NCI-H1436 (cell line): ENCODE results near the gene KDM1A.
A peak's percentile ranks its signal among the peaks of the same experiment; 100 is the strongest.

ENCODE experiments used
- DNase-seq: peaks from one replicate; lab custom pipeline; 2025; lab: John Stamatoyannopoulos, UW

The KDM1A gene

GRCh38 chr1:23069675-23070074 is 50.4 kb downstream of the KDM1A start:
- no peak for DNase-seq

- DNase-seq = no peak
Measured at GRCh38 chr1:23074012-23074411, 54.7 kb downstream of the KDM1A start.

- no peak for DNase-seq
Measured at GRCh38 chr1:23079025-23079424, 59.8 kb downstream of the KDM1A start.

GRCh38 chr1:23080885-23081284 is 61.6 kb downstream of the KDM1A start:
- DNase-seq = no peak

GRCh38 chr1:23081376-23081775 is 62.1 kb downstream of the KDM1A start:
- DNase-seq = no peak

- DNase-seq = no peak
Measured at GRCh38 chr1:23083714-23084480, 64.6 kb downstream of the KDM1A start.

DNA sequence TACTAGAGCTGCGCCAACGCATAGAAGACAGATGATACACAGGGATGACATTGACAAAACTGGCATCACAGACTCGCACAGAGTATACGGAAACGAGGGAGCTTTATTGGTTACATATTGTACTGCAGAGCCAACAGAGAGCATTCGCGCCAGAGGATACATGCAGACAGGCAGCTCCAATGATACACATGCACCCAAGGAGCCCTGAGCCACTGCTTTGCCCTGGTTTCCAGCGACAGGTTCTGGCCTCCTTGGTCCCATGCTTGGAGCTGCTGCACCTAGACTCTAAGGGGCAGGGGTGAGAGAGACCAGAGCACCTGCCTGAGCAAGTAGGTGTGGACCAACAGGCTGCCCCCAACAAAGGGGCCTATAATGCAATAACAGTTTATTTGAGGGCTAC is 65.6 kb downstream of the KDM1A start:
- DNase-seq = no peak

DNA sequence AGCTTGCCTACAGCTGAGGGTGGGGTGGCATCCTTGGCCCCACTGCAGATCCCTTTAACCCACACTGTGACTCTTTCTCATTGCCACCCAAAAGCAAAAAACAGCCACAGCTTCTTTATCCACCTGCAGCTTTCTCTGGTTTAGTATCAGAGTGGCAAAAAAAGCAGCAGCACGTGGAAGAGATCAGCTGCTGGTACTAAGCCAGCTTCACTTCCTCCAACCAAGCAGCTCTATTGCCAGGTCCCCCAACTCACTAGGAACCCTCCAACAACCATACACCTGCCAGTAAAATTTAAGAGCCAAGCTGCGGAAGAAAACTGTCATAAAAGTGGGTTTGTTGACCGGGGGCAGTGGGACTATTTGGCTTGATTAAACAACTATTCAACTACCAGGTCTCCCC is 66.4 kb downstream of the KDM1A start:
- no peak for DNase-seq

DNA sequence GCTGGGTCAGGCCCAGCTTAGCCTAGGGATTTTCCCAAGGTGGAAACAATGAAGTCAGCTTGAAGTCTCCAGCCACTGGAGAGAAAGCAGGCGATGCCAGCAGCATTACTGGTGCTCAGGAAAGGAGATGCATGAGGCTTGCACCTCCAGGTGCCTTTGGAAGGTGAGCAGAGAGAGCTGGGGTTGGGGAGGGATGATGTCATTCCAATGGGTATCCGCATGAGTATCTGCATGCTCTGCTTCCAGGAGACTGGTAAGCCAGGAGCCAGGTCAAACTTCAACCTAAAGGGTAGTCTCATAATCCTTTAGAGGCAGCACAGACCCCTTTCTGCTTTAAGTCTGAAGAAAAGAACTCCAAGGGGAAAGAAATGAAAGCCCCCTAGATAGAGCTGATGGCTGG is 68.8 kb downstream of the KDM1A start:
- DNase-seq = no peak

GRCh38 chr1:23090056-23090455 is 70.8 kb downstream of the KDM1A start:
- DNase-seq = no peak

DNA sequence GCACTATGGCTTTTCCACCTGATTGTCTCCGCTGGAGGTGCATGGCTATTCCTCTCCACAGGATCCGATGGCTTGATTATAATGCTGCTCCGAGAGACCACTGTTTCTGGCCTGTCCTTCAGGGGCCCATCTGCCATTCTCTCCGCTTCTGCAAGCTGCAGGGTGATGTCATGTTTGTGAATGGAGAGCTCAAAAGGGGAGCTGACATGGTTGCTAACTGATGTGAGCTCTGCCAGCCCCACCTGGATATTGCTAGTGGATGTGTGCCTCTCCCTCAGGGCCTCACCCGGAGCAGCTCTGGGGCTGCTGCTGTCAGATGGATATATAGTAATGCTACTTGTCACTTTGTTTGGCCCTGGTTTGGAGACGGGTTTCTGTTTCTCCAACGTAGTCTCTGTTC is 72.3 kb downstream of the KDM1A start:
- DNase-seq = no peak

DNA sequence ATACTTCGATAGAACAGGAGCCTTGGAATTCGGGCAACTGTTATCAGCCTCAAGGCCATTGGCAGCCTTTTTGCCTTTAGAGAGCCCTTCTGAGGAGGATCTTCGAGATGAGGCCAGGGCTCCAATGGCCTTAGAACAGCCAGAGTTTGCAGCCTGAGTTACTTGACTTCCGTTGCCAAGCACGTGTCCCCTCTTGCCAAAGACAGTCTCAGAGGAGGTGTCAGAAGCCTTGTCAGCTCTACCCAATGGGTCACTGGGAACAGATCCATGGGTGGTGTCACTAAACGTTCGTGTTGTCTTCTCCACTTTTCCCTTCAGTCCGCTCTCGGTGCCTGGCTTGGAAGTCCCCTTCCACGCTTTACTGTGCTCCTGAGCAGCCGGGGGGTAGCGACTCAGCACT is 73.2 kb downstream of the KDM1A start:
- no peak for DNase-seq

DNA sequence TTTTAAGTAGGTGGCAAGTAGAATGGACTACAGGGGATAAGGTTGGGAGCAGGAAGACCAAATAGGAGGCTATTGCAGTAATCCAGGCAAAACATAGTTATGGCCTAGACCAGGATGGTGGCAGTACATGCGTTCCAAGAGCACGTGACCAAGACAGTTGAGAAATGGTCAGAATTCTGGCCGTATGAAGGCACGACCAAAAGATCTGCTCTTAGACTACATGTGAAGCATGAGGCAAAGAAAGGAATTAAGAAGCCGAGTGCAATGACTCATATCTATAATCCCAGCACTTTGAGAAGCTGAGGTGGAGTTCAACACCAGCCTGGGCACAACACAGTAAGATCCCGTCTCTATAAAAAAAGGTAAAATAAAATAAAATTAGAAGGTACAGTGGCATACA is 78.0 kb downstream of the KDM1A start:
- no peak for DNase-seq

GRCh38 chr1:23098463-23099170 is 79.3 kb downstream of the KDM1A start:
- DNase-seq = peak; percentile 69

DNA sequence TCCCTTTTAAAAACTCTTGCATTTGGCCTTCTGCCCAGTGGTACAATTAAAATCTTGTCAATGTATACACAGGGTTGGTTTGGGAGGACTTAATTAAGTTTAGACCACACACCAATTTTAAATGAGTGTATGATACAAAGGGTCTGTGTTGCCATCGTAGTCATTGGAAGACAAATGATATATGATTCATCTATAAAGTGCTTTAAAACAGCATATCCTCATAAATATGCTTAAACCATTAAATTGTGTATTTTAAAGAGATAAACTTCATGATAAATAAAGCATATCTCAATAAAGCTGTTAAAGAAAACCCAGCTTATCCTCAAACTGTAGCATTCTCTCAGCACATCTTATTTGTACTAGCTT is 79.9 kb downstream of the KDM1A start:
- no peak for DNase-seq

- no peak for DNase-seq
Measured at GRCh38 chr1:23100074-23100748, 80.9 kb downstream of the KDM1A start.

DNA sequence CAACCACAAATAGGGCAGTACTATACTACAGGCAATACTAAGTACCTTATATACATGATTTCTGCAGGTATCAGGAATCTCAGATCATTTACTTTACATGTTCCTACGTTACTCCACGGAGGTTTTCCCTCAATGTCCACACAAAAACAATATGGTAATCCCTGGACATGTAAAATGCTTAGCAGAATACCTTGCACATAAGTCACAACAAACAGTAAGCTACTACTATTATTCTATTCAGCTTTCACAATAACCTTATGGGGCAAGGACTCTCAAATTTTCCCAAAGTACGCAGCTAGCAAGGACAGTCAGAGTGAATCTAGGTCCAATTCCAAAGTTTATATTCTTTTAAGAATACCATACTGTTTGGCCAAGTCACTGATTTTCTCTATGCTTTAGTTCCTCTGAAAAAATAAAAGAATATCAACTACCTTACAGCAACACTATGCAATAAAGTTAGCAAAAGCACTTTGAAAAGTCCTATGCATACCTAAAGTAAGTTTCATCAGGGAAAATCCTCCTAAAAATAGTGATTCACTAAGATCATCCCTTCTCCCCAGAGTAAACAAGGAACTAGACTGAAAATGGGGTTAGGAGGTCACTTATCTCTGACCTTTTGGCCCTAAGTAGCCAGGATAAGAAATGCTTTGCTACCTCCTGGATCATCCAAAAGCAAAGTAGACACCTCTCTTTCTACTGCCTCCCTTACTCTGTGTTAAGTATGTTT is 82.0 kb downstream of the KDM1A start:
- DNase-seq = no peak

GRCh38 chr1:23101887-23102286 is 82.6 kb downstream of the KDM1A start:
- no peak for DNase-seq

GRCh38 chr1:23102289-23102688 is 83.0 kb downstream of the KDM1A start:
- no peak for DNase-seq

DNA sequence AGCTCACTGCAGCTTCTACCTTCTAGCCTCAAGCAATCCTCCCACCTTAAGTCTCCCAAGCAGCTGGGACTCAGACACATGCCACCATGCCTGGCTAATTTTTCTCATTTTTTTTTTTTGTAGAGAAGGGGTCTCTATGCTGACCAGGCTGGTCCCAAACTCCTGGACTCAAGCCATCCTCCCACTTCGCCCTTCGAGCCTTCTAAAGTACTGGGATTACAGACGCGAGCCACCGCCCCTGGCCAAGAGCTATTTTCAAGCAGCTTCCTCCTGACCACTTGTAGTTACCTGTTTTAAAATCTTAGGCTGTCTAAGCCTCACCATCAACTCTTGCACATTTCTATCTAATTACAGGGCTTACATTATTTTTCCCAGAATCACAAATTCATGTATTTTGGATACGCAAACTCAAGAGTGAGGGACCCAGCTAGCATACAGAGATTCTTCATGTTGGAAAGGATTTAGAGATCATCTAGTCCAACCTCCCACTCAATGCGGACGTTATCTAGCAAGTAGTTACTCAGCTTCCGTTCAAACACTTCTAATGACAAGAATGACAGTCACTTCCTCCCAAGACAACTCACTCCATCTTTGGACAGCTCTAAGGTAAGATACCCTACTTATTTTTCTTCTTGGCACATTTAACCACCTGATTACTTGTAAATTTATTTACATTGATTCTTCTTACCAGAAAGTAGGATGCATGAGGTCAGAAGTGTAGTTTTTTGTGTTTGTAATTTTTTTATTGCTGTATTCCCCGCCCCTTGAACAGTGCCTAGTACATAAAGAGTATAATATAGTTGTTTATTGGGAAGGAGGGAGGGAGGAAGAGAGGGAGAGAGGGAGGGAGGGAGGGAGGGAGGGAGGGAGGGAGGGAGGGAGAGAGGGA is 84.0 kb downstream of the KDM1A start:
- no peak for DNase-seq

- DNase-seq = no peak
Measured at GRCh38 chr1:23108918-23109533, 89.8 kb downstream of the KDM1A start.
